GM23338 (cell line): ENCODE data around the gene ELFN2. TPM values are rescaled to one million over a fixed set of nuclear protein-coding genes. Genes with fewer than 3 reads are reported as not detected.

ENCODE experiments used
- ATAC-seq: fragments of 200-7000 bp; cut with Tn5 transposase; 3 replicates; pipeline ENCODE4 v1.9.1; 2020
- DNase-seq: peaks from one replicate; pipeline ENCODE4 v3.0.0-alpha.2; 2015; ENCODE audit warnings: low spot score
- H2AFZ ChIP-seq: fragments of 200-600 bp; sonication (generic); 2 replicates; pipeline ENCODE4 v1.8.0; 2016; ENCODE audit warnings: antibody characterized with exemption, mild to moderate bottlenecking, moderate library complexity
- H3F3A ChIP-seq: fragments of 200-600 bp; sonication (generic); replicated peaks from 2 replicates; pipeline ENCODE4 v1.8.0; 2017; ENCODE audit warnings: antibody characterized with exemption, mixed run types, low read depth
- H3K27ac ChIP-seq: fragments of 200-600 bp; sonication (generic); 2 replicates; pipeline ENCODE4 v1.6.1; 2016; ENCODE audit warnings: low read depth
- H3K27me3 ChIP-seq: fragments of 200-600 bp; sonication (generic); 2 replicates; pipeline ENCODE4 v1.8.0; 2016; ENCODE audit warnings: mild to moderate bottlenecking, mixed run types, moderate library complexity; ENCODE audit not compliant: insufficient read depth
- H3K36me3 ChIP-seq: fragments of 200-600 bp; sonication (generic); 2 replicates; pipeline ENCODE4 v1.8.0; 2016; ENCODE audit warnings: mild to moderate bottlenecking; ENCODE audit not compliant: insufficient read depth
- H3K4me1 ChIP-seq: fragments of 200-600 bp; sonication (generic); 2 replicates; pipeline ENCODE4 v1.8.0; 2016; ENCODE audit warnings: mild to moderate bottlenecking, moderate library complexity; ENCODE audit not compliant: insufficient read depth
- H3K4me2 ChIP-seq: fragments of 200-600 bp; sonication (generic); 2 replicates; pipeline ENCODE4 v1.7.1; 2017; ENCODE audit warnings: mixed run types
- H3K4me3 ChIP-seq: fragments of 200-600 bp; sonication (generic); 2 replicates; pipeline ENCODE4 v1.6.1; 2016; ENCODE audit warnings: mixed run types
- H3K79me2 ChIP-seq: fragments of 200-600 bp; sonication (generic); replicated peaks from 2 replicates; pipeline ENCODE4 v1.8.0; 2017; ENCODE audit warnings: mild to moderate bottlenecking; ENCODE audit not compliant: insufficient read depth
- H3K9me2 ChIP-seq: fragments of 200-600 bp; sonication (generic); 2 replicates; pipeline ENCODE4 v1.8.0; 2017; ENCODE audit not compliant: insufficient read depth
- H4K20me1 ChIP-seq: fragments of 200-600 bp; sonication (generic); replicated peaks from 2 replicates; pipeline ENCODE4 v1.8.0; 2017; ENCODE audit warnings: mild to moderate bottlenecking; ENCODE audit not compliant: insufficient read depth
- H3K27ac Mint-ChIP-seq: 2 replicates; pipeline ENCODE4 v1.8.0; 2020; ENCODE audit warnings: inconsistent platforms, mild to moderate bottlenecking, moderate library complexity, mixed read lengths
- H3K27me3 Mint-ChIP-seq: 3 replicates; pipeline ENCODE4 v1.8.0; 2022; ENCODE audit warnings: low read depth, mild to moderate bottlenecking, moderate library complexity, mixed read lengths, inconsistent platforms; ENCODE audit not compliant: insufficient read depth, poor library complexity
- H3K36me3 Mint-ChIP-seq: 3 replicates; pipeline ENCODE4 v1.8.0; 2021; ENCODE audit warnings: low read depth, mild to moderate bottlenecking, inconsistent platforms, moderate library complexity, mixed read lengths
- H3K4me1 Mint-ChIP-seq: 3 replicates; pipeline ENCODE4 v1.8.0; 2020; ENCODE audit warnings: mild to moderate bottlenecking, inconsistent platforms, mixed read lengths
- H3K4me3 Mint-ChIP-seq: 3 replicates; pipeline ENCODE4 v1.8.0; 2021; ENCODE audit warnings: moderate library complexity, mild to moderate bottlenecking, inconsistent platforms, mixed read lengths
- H3K9me3 Mint-ChIP-seq: 3 replicates; pipeline ENCODE4 v1.8.0; 2020; ENCODE audit warnings: moderate library complexity, mild to moderate bottlenecking, inconsistent platforms, mixed read lengths
- CREB1 ChIP-seq: fragments of 250-450 bp; sonication (Bioruptor Pico); IDR thresholded peaks from 2 replicates; pipeline ENCODE4 v1.5.0; 2020; ENCODE audit warnings: low read depth, mild to moderate bottlenecking, moderate library complexity
- EZH2 ChIP-seq: fragments of 200-600 bp; sonication (generic); IDR thresholded peaks from one replicate; pipeline ENCODE4 v1.8.0; 2017; ENCODE audit warnings: antibody characterized with exemption, mild to moderate bottlenecking, low read depth; ENCODE audit not compliant: unreplicated experiment
- EZH2phosphoT487 ChIP-seq: fragments of 200-600 bp; sonication (generic); IDR thresholded peaks from one replicate; pipeline ENCODE4 v1.8.1; 2018; ENCODE audit warnings: antibody characterized with exemption; ENCODE audit not compliant: unreplicated experiment
- JUNB ChIP-seq: IDR thresholded peaks from one replicate; pipeline ENCODE4 v1.6.1; 2016; ENCODE audit warnings: antibody characterized with exemption; ENCODE audit not compliant: unreplicated experiment
- NANOG ChIP-seq: IDR thresholded peaks from 2 replicates; pipeline ENCODE4 v1.6.1; 2016; ENCODE audit warnings: antibody characterized with exemption, borderline replicate concordance
- POLR2AphosphoS5 ChIP-seq: IDR thresholded peaks from 2 replicates; pipeline ENCODE4 v1.6.1; 2016; ENCODE audit warnings: antibody characterized with exemption, low read depth
- STAT1 ChIP-seq: IDR thresholded peaks from one replicate; pipeline ENCODE4 v1.6.1; 2016; ENCODE audit warnings: antibody characterized with exemption; ENCODE audit not compliant: unreplicated experiment
- ZNF114 ChIP-seq: fragments of 250-450 bp; sonication (Bioruptor Pico); IDR thresholded peaks from 2 replicates; pipeline ENCODE4 v1.5.0; 2020; ENCODE audit warnings: mild to moderate bottlenecking, moderate library complexity
- ZNF331 ChIP-seq: fragments of 250-450 bp; sonication (Bioruptor Pico); IDR thresholded peaks from 2 replicates; pipeline ENCODE4 v1.5.0; 2020; ENCODE audit warnings: low read depth, mild to moderate bottlenecking, moderate library complexity
- polyA plus RNA-seq: library from polyadenylated mRNA; unstranded; fragments of >200 nt; fragmentation: Nextera tagmentation; extraction: Ambion mirVana; gene quantifications from 2 replicates; pipeline ENCODE4 v1.2.1, GENCODE V29; 2016
- total RNA-seq: library from RNA; depleted of rRNA; stranded (reverse); fragments of >200 nt; shearing (Covaris generic); gene quantifications from 2 replicates; pipeline ENCODE4 v1.2.3, GENCODE V29; 2014
- TF ChIP-seq, protein P1 (sequence below): fragments of 250-450 bp; sonication (Bioruptor Pico); IDR thresholded peaks from 2 replicates; pipeline ENCODE4 v1.5.0; 2020; ENCODE audit warnings: mild to moderate bottlenecking, moderate library complexity
- TF ChIP-seq, protein P2 (sequence below): IDR thresholded peaks from one replicate; pipeline ENCODE4 v1.6.1; 2018; ENCODE audit warnings: antibody characterized with exemption; ENCODE audit not compliant: unreplicated experiment
- TF ChIP-seq, protein P3 (sequence below): IDR thresholded peaks from 2 replicates; pipeline ENCODE4 v1.6.1; 2016; ENCODE audit warnings: antibody characterized with exemption
- TF ChIP-seq, protein P4 (sequence below), 2 experiments: fragments of 200-600 bp in 1 of 2; sonication (generic) in 1 of 2; conservative IDR thresholded peaks; 2 replicates each; pipeline versions ENCODE4 v1.5.1 to v1.6.1; 2016 to 2017; ENCODE audit warnings: antibody characterized with exemption in 2 of 2, low read depth in 2 of 2, mild to moderate bottlenecking in 2 of 2, moderate library complexity in 1 of 2

ELFN2 gene
- total and polyA plus RNA-seq, 2 experiments from 2014 or later, result 0.18 to 0.35 TPM

DNA sequence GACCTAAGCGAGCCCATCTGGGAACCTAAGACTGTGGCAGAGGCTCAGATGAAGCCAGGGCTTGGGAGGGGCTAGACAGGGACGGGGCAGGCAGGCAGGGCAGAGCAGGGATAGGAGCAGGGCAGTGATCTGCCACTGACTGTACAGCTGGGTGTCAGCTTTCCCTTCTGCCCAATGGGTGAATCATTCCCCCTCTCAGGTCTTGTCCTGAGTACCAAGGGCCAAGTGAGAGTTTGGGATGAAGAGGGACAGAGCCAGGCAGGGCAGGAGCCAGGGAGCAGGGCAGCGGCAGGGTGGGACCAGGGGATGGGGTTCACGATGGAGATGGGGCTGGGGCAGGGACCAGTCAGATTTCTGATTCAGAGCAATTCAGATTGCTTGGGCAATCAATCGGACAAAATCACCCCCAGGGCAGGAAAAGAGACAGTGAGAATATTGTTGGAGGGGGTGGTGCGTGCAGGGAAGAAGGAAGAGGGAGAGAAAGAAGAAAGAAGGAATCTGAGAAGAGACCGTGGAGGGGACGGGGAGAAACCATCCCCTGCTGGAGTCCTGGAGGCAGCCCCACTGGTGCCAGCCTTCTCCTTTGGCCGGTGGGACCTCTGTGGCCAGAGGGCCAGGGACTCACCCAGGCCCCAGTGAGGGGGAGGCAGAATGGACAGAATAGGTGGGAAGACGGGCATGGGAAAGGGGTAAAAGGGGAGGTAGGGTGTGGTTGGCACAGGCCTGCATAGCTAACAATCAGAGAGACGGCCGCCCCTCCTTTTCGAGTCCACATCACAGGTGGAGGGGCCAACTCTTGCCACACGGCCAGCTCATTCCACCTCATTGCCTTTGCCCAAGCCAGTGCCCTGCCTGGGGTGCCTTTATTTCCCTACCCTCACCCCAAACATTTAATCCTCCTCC, 97.8 kb downstream of the ELFN2 start:
- no peaks in the 10 kb centered on the region for H3K9me3 Mint-ChIP-seq
- no peak overlapping the region for H3K4me3 ChIP-seq
- DNase-seq, result no peak
- H3K4me1 ChIP-seq, result peaks cover 22% of the 10 kb centered on the region; the same call in 1 of the 2 replicates
- TF ChIP-seq, protein P1, sequence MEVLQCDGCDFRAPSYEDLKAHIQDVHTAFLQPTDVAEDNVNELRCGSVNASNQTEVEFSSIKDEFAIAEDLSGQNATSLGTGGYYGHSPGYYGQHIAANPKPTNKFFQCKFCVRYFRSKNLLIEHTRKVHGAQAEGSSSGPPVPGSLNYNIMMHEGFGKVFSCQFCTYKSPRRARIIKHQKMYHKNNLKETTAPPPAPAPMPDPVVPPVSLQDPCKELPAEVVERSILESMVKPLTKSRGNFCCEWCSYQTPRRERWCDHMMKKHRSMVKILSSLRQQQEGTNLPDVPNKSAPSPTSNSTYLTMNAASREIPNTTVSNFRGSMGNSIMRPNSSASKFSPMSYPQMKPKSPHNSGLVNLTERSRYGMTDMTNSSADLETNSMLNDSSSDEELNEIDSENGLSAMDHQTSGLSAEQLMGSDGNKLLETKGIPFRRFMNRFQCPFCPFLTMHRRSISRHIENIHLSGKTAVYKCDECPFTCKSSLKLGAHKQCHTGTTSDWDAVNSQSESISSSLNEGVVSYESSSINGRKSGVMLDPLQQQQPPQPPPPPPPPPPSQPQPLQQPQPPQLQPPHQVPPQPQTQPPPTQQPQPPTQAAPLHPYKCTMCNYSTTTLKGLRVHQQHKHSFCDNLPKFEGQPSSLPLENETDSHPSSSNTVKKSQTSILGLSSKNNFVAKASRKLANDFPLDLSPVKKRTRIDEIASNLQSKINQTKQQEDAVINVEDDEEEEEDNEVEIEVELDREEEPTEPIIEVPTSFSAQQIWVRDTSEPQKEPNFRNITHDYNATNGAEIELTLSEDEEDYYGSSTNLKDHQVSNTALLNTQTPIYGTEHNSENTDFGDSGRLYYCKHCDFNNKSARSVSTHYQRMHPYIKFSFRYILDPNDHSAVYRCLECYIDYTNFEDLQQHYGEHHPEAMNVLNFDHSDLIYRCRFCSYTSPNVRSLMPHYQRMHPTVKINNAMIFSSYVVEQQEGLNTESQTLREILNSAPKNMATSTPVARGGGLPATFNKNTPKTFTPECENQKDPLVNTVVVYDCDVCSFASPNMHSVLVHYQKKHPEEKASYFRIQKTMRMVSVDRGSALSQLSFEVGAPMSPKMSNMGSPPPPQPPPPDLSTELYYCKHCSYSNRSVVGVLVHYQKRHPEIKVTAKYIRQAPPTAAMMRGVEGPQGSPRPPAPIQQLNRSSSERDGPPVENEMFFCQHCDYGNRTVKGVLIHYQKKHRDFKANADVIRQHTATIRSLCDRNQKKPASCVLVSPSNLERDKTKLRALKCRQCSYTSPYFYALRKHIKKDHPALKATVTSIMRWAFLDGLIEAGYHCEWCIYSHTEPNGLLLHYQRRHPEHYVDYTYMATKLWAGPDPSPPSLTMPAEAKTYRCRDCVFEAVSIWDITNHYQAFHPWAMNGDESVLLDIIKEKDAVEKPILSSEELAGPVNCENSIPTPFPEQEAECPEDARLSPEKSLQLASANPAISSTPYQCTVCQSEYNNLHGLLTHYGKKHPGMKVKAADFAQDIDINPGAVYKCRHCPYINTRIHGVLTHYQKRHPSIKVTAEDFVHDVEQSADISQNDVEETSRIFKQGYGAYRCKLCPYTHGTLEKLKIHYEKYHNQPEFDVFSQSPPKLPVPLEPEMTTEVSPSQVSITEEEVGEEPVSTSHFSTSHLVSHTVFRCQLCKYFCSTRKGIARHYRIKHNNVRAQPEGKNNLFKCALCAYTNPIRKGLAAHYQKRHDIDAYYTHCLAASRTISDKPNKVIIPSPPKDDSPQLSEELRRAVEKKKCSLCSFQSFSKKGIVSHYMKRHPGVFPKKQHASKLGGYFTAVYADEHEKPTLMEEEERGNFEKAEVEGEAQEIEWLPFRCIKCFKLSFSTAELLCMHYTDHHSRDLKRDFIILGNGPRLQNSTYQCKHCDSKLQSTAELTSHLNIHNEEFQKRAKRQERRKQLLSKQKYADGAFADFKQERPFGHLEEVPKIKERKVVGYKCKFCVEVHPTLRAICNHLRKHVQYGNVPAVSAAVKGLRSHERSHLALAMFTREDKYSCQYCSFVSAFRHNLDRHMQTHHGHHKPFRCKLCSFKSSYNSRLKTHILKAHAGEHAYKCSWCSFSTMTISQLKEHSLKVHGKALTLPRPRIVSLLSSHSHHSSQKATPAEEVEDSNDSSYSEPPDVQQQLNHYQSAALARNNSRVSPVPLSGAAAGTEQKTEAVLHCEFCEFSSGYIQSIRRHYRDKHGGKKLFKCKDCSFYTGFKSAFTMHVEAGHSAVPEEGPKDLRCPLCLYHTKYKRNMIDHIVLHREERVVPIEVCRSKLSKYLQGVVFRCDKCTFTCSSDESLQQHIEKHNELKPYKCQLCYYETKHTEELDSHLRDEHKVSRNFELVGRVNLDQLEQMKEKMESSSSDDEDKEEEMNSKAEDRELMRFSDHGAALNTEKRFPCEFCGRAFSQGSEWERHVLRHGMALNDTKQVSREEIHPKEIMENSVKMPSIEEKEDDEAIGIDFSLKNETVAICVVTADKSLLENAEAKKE, result no peak
- TF ChIP-seq, protein P2, sequence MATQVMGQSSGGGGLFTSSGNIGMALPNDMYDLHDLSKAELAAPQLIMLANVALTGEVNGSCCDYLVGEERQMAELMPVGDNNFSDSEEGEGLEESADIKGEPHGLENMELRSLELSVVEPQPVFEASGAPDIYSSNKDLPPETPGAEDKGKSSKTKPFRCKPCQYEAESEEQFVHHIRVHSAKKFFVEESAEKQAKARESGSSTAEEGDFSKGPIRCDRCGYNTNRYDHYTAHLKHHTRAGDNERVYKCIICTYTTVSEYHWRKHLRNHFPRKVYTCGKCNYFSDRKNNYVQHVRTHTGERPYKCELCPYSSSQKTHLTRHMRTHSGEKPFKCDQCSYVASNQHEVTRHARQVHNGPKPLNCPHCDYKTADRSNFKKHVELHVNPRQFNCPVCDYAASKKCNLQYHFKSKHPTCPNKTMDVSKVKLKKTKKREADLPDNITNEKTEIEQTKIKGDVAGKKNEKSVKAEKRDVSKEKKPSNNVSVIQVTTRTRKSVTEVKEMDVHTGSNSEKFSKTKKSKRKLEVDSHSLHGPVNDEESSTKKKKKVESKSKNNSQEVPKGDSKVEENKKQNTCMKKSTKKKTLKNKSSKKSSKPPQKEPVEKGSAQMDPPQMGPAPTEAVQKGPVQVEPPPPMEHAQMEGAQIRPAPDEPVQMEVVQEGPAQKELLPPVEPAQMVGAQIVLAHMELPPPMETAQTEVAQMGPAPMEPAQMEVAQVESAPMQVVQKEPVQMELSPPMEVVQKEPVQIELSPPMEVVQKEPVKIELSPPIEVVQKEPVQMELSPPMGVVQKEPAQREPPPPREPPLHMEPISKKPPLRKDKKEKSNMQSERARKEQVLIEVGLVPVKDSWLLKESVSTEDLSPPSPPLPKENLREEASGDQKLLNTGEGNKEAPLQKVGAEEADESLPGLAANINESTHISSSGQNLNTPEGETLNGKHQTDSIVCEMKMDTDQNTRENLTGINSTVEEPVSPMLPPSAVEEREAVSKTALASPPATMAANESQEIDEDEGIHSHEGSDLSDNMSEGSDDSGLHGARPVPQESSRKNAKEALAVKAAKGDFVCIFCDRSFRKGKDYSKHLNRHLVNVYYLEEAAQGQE, result no peak
- TF ChIP-seq EZH2 (no peak), CREB1 (CRISPR knock-in tag) (no peak), ZNF331 (CRISPR knock-in tag) (no peak), ZNF114 (no peak), POLR2AphosphoS5 (no peak), NANOG (no peak), JUNB (no peak), EZH2phosphoT487 (no peak), STAT1 (no peak)
- TF ChIP-seq, protein P3, sequence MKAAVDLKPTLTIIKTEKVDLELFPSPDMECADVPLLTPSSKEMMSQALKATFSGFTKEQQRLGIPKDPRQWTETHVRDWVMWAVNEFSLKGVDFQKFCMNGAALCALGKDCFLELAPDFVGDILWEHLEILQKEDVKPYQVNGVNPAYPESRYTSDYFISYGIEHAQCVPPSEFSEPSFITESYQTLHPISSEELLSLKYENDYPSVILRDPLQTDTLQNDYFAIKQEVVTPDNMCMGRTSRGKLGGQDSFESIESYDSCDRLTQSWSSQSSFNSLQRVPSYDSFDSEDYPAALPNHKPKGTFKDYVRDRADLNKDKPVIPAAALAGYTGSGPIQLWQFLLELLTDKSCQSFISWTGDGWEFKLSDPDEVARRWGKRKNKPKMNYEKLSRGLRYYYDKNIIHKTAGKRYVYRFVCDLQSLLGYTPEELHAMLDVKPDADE, result no peak
- TF ChIP-seq, protein P4, sequence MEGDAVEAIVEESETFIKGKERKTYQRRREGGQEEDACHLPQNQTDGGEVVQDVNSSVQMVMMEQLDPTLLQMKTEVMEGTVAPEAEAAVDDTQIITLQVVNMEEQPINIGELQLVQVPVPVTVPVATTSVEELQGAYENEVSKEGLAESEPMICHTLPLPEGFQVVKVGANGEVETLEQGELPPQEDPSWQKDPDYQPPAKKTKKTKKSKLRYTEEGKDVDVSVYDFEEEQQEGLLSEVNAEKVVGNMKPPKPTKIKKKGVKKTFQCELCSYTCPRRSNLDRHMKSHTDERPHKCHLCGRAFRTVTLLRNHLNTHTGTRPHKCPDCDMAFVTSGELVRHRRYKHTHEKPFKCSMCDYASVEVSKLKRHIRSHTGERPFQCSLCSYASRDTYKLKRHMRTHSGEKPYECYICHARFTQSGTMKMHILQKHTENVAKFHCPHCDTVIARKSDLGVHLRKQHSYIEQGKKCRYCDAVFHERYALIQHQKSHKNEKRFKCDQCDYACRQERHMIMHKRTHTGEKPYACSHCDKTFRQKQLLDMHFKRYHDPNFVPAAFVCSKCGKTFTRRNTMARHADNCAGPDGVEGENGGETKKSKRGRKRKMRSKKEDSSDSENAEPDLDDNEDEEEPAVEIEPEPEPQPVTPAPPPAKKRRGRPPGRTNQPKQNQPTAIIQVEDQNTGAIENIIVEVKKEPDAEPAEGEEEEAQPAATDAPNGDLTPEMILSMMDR (conservative IDR thresholded peaks at IDR 0.05; ENCODE audit: low read depth in 2 of 2), result no peak
- H3K27me3 Mint-ChIP-seq, result peaks cover 55% of the 10 kb centered on the region
- peaks cover 39% of the 10 kb centered on the region for H3K27me3 ChIP-seq
- no peaks in the 10 kb centered on the region for H4K20me1 ChIP-seq
- no peaks in the 10 kb centered on the region for H3K9me2 ChIP-seq
- no peaks in the 10 kb centered on the region for H3K79me2 ChIP-seq
- H3K36me3 ChIP-seq, result no peaks in the 10 kb centered on the region
- peak; percentile 8 for ATAC-seq
- H3K27ac ChIP-seq, result no peak overlapping the region
- H3K4me1 Mint-ChIP-seq, result peaks cover 22% of the 10 kb centered on the region
- H3K4me3 Mint-ChIP-seq, result no peak overlapping the region
- H3K4me2 ChIP-seq, result no peak overlapping the region
- no peak overlapping the region for H2AFZ ChIP-seq
- H3K36me3 Mint-ChIP-seq, result no peaks in the 10 kb centered on the region
- no peak overlapping the region for H3K27ac Mint-ChIP-seq
- H3F3A ChIP-seq, result no peaks in the 10 kb centered on the region
